A549 (cell line): ENCODE results near the gene PRKCQ.

Experiments used
- CTCF ChIP-seq: fragments of >200 bp; sonication (Bioruptor Twin); formaldehyde crosslinking; IDR thresholded peaks from 3 replicates; pipeline ENCODE4 v1.5.1; 2016
- GATA3 ChIP-seq: IDR thresholded peaks from 2 replicates; pipeline ENCODE4 v1.6.1; 2012; ENCODE audit warnings: borderline replicate concordance
- HES2 ChIP-seq: fragments of >200 bp; sonication (Bioruptor Twin); formaldehyde crosslinking; IDR thresholded peaks from 2 replicates; pipeline ENCODE4 v1.6.1; 2016
- HOXA7 ChIP-seq: fragments of 250-450 bp; sonication (Bioruptor Pico); IDR thresholded peaks from 2 replicates; pipeline ENCODE4 v1.5.0; 2020; ENCODE audit warnings: mild to moderate bottlenecking, moderate library complexity
- JUN ChIP-seq, 2 experiments: fragments of >200 bp; sonication (Bioruptor Twin); formaldehyde crosslinking; IDR thresholded peaks; 2 replicates in 1 of 2; 3 replicates in 1 of 2; pipeline ENCODE4 v1.6.1; 2016 to 2017
- PHF8 ChIP-seq: fragments of 200-600 bp; sonication (generic); IDR thresholded peaks from 2 replicates; pipeline ENCODE4 v1.6.1; 2016; ENCODE audit warnings: low read depth, mild to moderate bottlenecking, antibody characterized with exemption, moderate library complexity, borderline replicate concordance
- POLR2A ChIP-seq: IDR thresholded peaks from 2 replicates; pipeline ENCODE4 v1.6.1; 2012; ENCODE audit warnings: mild to moderate bottlenecking, low read length
- RCOR1 ChIP-seq: fragments of 150-350 bp; IDR thresholded peaks from 2 replicates; pipeline ENCODE4 v1.6.1; 2014; ENCODE audit warnings: antibody characterized with exemption, low read length, low read depth
- RFX5 ChIP-seq: fragments of 450-650 bp; IDR thresholded peaks from 2 replicates; pipeline ENCODE4 v1.7.1; 2014; ENCODE audit warnings: antibody characterized with exemption, mild to moderate bottlenecking, moderate library complexity
- USF2 ChIP-seq: fragments of 450-650 bp; IDR thresholded peaks from 2 replicates; pipeline ENCODE4 v1.6.1; 2014; ENCODE audit warnings: antibody characterized with exemption
- ZFP36 ChIP-seq: fragments of 450-650 bp; IDR thresholded peaks from 2 replicates; pipeline ENCODE4 v1.6.1; 2014; ENCODE audit warnings: borderline replicate concordance; ENCODE audit not compliant: partially characterized antibody
- TF ChIP-seq, protein P1 (sequence below): fragments of 200-600 bp; sonication (generic); IDR thresholded peaks from 2 replicates; pipeline ENCODE4 v1.6.1; 2016; ENCODE audit warnings: antibody characterized with exemption, mild to moderate bottlenecking, moderate library complexity

DNA sequence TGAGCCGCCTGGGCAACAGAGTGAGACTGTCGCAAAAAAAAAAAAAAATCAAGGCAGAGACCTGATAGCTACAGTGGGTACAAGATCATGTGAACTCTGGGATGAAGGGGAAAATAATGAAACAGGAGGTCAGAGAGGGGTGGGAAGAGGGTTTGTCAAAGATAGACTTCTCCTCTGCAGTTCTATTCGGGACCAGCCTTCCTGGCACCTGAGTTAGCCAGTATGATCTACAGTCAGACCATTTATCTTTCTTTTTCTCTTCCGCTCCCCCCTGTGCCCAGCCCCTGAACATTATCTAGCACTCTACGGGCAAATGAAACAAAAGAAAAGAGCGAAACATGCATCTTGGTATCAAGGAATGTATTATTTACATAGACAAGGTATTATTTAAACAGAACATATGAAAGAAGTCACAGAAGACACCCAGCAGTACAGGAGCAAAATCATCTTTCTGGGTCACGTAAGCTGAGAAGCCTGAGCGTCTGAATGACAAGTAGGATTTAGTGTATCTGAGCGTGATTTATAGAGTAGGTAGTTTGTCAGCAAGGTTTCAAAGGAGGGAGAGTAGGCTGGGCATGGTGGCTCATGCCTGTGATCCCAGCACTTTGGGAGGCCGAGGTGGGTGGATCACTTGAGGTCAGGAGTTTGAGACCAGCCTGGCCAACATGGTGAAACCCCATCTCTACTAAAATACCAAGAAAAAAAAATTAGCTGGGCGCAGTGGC is 109.0 kb downstream of the PRKCQ start:
- TF ChIP-seq CTCF (no peak), RCOR1 (no peak), HOXA7 (CRISPR knock-in tag) (no peak), USF2 (no peak), RFX5 (no peak), JUN (IDR thresholded peaks at IDR 0.05) (no peak), HES2 (no peak), POLR2A (no peak), PHF8 (no peak), ZFP36 (no peak), GATA3 (no peak)
- TF ChIP-seq, protein P1, sequence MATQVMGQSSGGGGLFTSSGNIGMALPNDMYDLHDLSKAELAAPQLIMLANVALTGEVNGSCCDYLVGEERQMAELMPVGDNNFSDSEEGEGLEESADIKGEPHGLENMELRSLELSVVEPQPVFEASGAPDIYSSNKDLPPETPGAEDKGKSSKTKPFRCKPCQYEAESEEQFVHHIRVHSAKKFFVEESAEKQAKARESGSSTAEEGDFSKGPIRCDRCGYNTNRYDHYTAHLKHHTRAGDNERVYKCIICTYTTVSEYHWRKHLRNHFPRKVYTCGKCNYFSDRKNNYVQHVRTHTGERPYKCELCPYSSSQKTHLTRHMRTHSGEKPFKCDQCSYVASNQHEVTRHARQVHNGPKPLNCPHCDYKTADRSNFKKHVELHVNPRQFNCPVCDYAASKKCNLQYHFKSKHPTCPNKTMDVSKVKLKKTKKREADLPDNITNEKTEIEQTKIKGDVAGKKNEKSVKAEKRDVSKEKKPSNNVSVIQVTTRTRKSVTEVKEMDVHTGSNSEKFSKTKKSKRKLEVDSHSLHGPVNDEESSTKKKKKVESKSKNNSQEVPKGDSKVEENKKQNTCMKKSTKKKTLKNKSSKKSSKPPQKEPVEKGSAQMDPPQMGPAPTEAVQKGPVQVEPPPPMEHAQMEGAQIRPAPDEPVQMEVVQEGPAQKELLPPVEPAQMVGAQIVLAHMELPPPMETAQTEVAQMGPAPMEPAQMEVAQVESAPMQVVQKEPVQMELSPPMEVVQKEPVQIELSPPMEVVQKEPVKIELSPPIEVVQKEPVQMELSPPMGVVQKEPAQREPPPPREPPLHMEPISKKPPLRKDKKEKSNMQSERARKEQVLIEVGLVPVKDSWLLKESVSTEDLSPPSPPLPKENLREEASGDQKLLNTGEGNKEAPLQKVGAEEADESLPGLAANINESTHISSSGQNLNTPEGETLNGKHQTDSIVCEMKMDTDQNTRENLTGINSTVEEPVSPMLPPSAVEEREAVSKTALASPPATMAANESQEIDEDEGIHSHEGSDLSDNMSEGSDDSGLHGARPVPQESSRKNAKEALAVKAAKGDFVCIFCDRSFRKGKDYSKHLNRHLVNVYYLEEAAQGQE: no peak
